K562 (cell line): ENCODE measurements around the gene ALDH8A1. TPM values are rescaled to one million over a fixed set of nuclear protein-coding genes. Genes with fewer than 3 reads are reported as not detected.
A peak's percentile ranks its signal among the peaks of the same experiment; 100 is the strongest.

Experiments
- ATAC-seq: fragments of 200-7000 bp; cut with Tn5 transposase; 3 replicates; pipeline ENCODE4 v1.9.1; 2020; ENCODE audit warnings: moderate library complexity
- BruUV-seq: library from RNA; stranded (reverse); fragments of 400-500 nt; replicated peaks from 2 replicates; lab custom pipeline; 2021; lab: Mats Ljungman, UMichigan
- CTCF ChIA-PET: fragments of 300-600 bp; formaldehyde crosslinking; extraction: SDS; loops from one replicate; lab custom pipeline; 2021; ENCODE audit warnings: low intra/inter-chr PET ratio; lab: Yijun Ruan, JAX
- POLR2A ChIA-PET: fragments of 300-600, 350-650 bp; sonication (Branson Sonifier 250); formaldehyde crosslinking; extraction: SDS; loops from one replicate; lab custom pipeline; 2021; ENCODE audit warnings: antibody characterized with exemption, inconsistent platforms; lab: Yijun Ruan, JAX
- DNase-seq, 4 experiments: peaks; one replicate each; pipeline versions ENCODE4 v3.0.0 to v3.0.0-alpha.2; 2011 to 2018; ENCODE audit warnings: low spot score in 3 of 4, mixed read lengths in 3 of 4; ENCODE audit errors: extremely low read depth in 1 of 4
- FAIRE-seq: peaks from 2 replicates; lab custom pipeline; 2011; peaks lifted over from hg19 to GRCh38; lab: Jason Lieb, UNC
- H2AFZ ChIP-seq: 2 replicates; pipeline ENCODE4 v1.6.0; 2011; ENCODE audit warnings: low read depth, low read length, control low read depth, inconsistent platforms
- H3K27ac ChIP-seq: fragments of 200-600 bp; 3 replicates; pipeline ENCODE4 v1.8.0; 2011; ENCODE audit warnings: low read depth, mild to moderate bottlenecking, control low read depth, inconsistent platforms, low read length, moderate library complexity, mixed read lengths; ENCODE audit errors: extremely low read depth
- H3K27me3 ChIP-seq, 2 experiments: fragments of 300-600 bp in 1 of 2; 2 replicates in 1 of 2; 3 replicates in 1 of 2; pipeline versions ENCODE4 v1.6.0 to v1.8.0; 2011; ENCODE audit warnings: inconsistent platforms in 2 of 2, low read length in 2 of 2, mild to moderate bottlenecking in 1 of 2, mixed read lengths in 1 of 2, moderate library complexity in 1 of 2; ENCODE audit not compliant: control insufficient read depth in 2 of 2, insufficient read depth in 2 of 2
- H3K36me3 ChIP-seq: fragments of 300-600 bp; 3 replicates; pipeline ENCODE4 v1.8.0; 2011; ENCODE audit warnings: mild to moderate bottlenecking, low read length, inconsistent platforms; ENCODE audit not compliant: control insufficient read depth, insufficient read depth
- H3K4me1 ChIP-seq, 2 experiments: fragments of 200-600 bp in 1 of 2; replicated peaks in 1 of 2; 2 replicates in 1 of 2; 3 replicates in 1 of 2; pipeline versions ENCODE4 v1.5.1 to v1.8.0; 2011; ENCODE audit warnings: inconsistent platforms in 2 of 2, low read length in 2 of 2, mild to moderate bottlenecking in 1 of 2, mixed read lengths in 1 of 2, moderate library complexity in 1 of 2; ENCODE audit not compliant: control insufficient read depth in 2 of 2, insufficient read depth in 2 of 2
- H3K4me2 ChIP-seq: 2 replicates; pipeline ENCODE4 v1.6.1; 2011; ENCODE audit warnings: low read length, control low read depth, inconsistent platforms, mixed read lengths; ENCODE audit not compliant: insufficient read depth
- H3K4me3 ChIP-seq: fragments of 200-600 bp; sonication (generic), shearing (Covaris generic); 2 replicates; pipeline ENCODE4 v1.5.1; 2016; ENCODE audit warnings: control low read depth, inconsistent platforms
- H3K79me2 ChIP-seq: fragments of 200-600 bp; 3 replicates; pipeline ENCODE4 v1.8.0; 2011; ENCODE audit warnings: low read length, inconsistent platforms; ENCODE audit not compliant: control insufficient read depth, insufficient read depth
- H3K9ac ChIP-seq, 2 experiments: 2 replicates each; pipeline versions ENCODE4 v1.6.0 to v1.6.1; 2011; ENCODE audit warnings: low read depth in 2 of 2, low read length in 2 of 2, control low read depth in 1 of 2, inconsistent platforms in 1 of 2, mild to moderate bottlenecking in 1 of 2, mixed read lengths in 1 of 2; ENCODE audit not compliant: insufficient read depth in 1 of 2
- H3K9me1 ChIP-seq: one replicate; pipeline ENCODE4 v1.6.0; 2011; ENCODE audit warnings: inconsistent platforms, mild to moderate bottlenecking, low read length, moderate library complexity; ENCODE audit not compliant: control insufficient read depth, insufficient read depth
- H3K9me3 ChIP-seq: replicated peaks from 2 replicates; pipeline ENCODE4 v1.5.1; 2011; ENCODE audit warnings: low read depth, low read length, inconsistent platforms; ENCODE audit not compliant: control insufficient read depth, insufficient read depth
- H4K20me1 ChIP-seq: replicated peaks from 2 replicates; pipeline ENCODE4 v1.6.1; 2011; ENCODE audit warnings: low read length, inconsistent platforms, mixed read lengths; ENCODE audit not compliant: control insufficient read depth, insufficient read depth
- CBX3 ChIP-seq, 2 experiments: IDR thresholded peaks; 1 replicate in 1 of 2; 2 replicates in 1 of 2; pipeline ENCODE4 v1.6.1; 2012; ENCODE audit warnings: inconsistent platforms in 2 of 2, low read length in 2 of 2, borderline replicate concordance in 1 of 2, control low read depth in 1 of 2
- ESRRA ChIP-seq: fragments of 450-650 bp; IDR thresholded peaks from 2 replicates; pipeline ENCODE4 v1.6.1; 2014; ENCODE audit warnings: low read depth, mild to moderate bottlenecking, moderate library complexity, borderline replicate concordance
- NRF1 ChIP-seq, 2 experiments: fragments of 450-650 bp; IDR thresholded peaks in 1 of 2; conservative IDR thresholded peaks in 1 of 2; 2 replicates each; pipeline ENCODE4 v1.6.1; 2014; ENCODE audit warnings: mild to moderate bottlenecking in 2 of 2
- PHF8 ChIP-seq: fragments of 200-600 bp; sonication (generic); IDR thresholded peaks from 2 replicates; pipeline ENCODE4 v1.6.1; 2012; ENCODE audit warnings: mixed run types, mild to moderate bottlenecking, inconsistent platforms, low read length, moderate library complexity, borderline replicate concordance
- POLR2A ChIP-seq: fragments of 450-650 bp; conservative IDR thresholded peaks from 2 replicates; pipeline ENCODE4 v1.6.1; 2016
- POLR2B ChIP-seq: fragments of 450-650 bp; IDR thresholded peaks from 2 replicates; pipeline ENCODE4 v1.6.1; 2018; ENCODE audit warnings: low read depth; ENCODE audit not compliant: partially characterized antibody
- SUPT5H ChIP-seq: fragments of 450-650 bp; IDR thresholded peaks from 2 replicates; pipeline ENCODE4 v1.6.1; 2016
- TEAD1 ChIP-seq, 2 experiments: fragments of 450-650 bp in 1 of 2; sonication (generic) in 1 of 2; formaldehyde crosslinking; IDR thresholded peaks; 2 replicates each; pipeline versions ENCODE4 v1.4.0 to v1.8.0; 2020 to 2022; ENCODE audit warnings: mild to moderate bottlenecking in 2 of 2, missing genetic modification reagents in 1 of 2
- TRIM28 ChIP-seq: fragments of 450-650 bp; IDR thresholded peaks from 2 replicates; pipeline ENCODE4 v1.6.1; 2017
- ZNF280A ChIP-seq: fragments of 450-650 bp; IDR thresholded peaks from 2 replicates; pipeline ENCODE4 v1.6.1; 2018; ENCODE audit warnings: mild to moderate bottlenecking, low read depth; ENCODE audit not compliant: partially characterized antibody
- WGBS: fragments of 100-300 bp; shearing (Covaris generic); methylation state at CpG from one replicate; pipeline ENCODE4 v1.1.6; 2016; ENCODE audit warnings: low coverage, mixed read lengths; ENCODE audit not compliant: insufficient coverage; ENCODE audit errors: missing lambda C conversion rate; 5-methylcytosine and 5-hydroxymethylcytosine counted together
- in situ Hi-C: fragments of 300-500 bp; cut with MboI; formaldehyde crosslinking; loops from 4 replicates; pipeline ENCODE4 v1.15.0; 2018; ENCODE audit warnings: inconsistent platforms, mixed read lengths
- intact Hi-C: fragments of 100-400 bp; cut with micrococcal nuclease; formaldehyde crosslinking; loops from 2 replicates; pipeline ENCODE4 v1.14.2; 2022
- polyA plus RNA-seq, 8 experiments: library from polyadenylated mRNA; depleted of rRNA in 4 of 8; stranded (reverse) in 5 of 8; unstranded in 3 of 8; fragments of >200 nt; fragmentation: Nextera tagmentation in 2 of 8; fragmentation: Illumina TruSeq in 1 of 8; extraction: Ambion mirVana in 2 of 8; extraction: Trizol in 1 of 8; gene quantifications; 2 replicates each; pipeline versions ENCODE4 v1.2.1 to v1.2.3, GENCODE V29; 2011 to 2014; ENCODE audit warnings: inconsistent platforms in 1 of 8, missing spikeins in 1 of 8
- total RNA-seq, 7 experiments: library from RNA; depleted of rRNA in 6 of 7; stranded (reverse); fragments of >200 nt in 6 of 7; fragmentation: Illumina TruSeq in 2 of 7; extraction: Trizol in 2 of 7; gene quantifications; 2 replicates each; pipeline versions ENCODE4 v1.2.1 to v1.2.3, GENCODE V29; 2011 to 2021; ENCODE audit warnings: low replicate concordance in 1 of 7

Gene ALDH8A1
- total and polyA plus RNA-seq, 9 of the 15 experiments (the other 6 are each of a cell fraction or from before 2014, with no cell fraction given), result 0.03 to 0.18 (median 0.04) TPM; not detected in 2

GRCh38 chr6:134961366-134961765 is 11.5 kb upstream of the ALDH8A1 start:
- no peaks in the 10 kb centered on the region for H4K20me1 ChIP-seq
- ChIA-PET CTCF (no interaction called here), POLR2A (no interaction called here)
- no peak overlapping the region for H3K4me3 ChIP-seq
- ATAC-seq, result no peak
- in situ Hi-C loops (no loop called here), intact Hi-C loops (no loop called here)
- no TSS peak for BruUV-seq
- WGBS, result 74% methylated on average over 3 of the region's 3 CpGs
- peaks cover 53% of the 10 kb centered on the region for H3K36me3 ChIP-seq
- no peak for DNase-seq
- H3K27me3 ChIP-seq, result no peaks in the 10 kb centered on the region
- H3K9ac ChIP-seq, result no peak overlapping the region
- no peak overlapping the region for H2AFZ ChIP-seq
- no peaks in the 10 kb centered on the region for H3K4me1 ChIP-seq
- FAIRE-seq, result no peak
- no peaks in the 10 kb centered on the region for H3K9me3 ChIP-seq
- TF ChIP-seq POLR2B (peak; percentile 34), TEAD1 (CRISPR knock-in tag; IDR thresholded peaks at IDR 0.05) (no peak)
- H3K79me2 ChIP-seq, result no peaks in the 10 kb centered on the region
- no peak overlapping the region for H3K4me2 ChIP-seq
- H3K27ac ChIP-seq, result no peak overlapping the region
- H3K9me1 ChIP-seq, result no peaks in the 10 kb centered on the region

- ChIA-PET POLR2A (interaction anchor here (1.2 kb wide), 1 partner anchor 21 kb away, joined by 4 read pairs; no protein-coding TSS in a partner anchor), CTCF (no interaction called here)
- no peak for DNase-seq
- ATAC-seq, result no peak
- intact Hi-C loops, result no loop called here
- no peaks in the 10 kb centered on the region for H3K9me3 ChIP-seq
- no peak for FAIRE-seq
- H3K27ac ChIP-seq, result no peak overlapping the region
- TF ChIP-seq ESRRA (no peak), PHF8 (no peak), NRF1 (conservative IDR thresholded peaks at IDR 0.05 in 1 of 2, IDR thresholded peaks at IDR 0.05 in 1 of 2) (no peak), SUPT5H (0 out of 2 replicates have a peak, but pooled peaks have one; percentile 18), POLR2A (peak; percentile 20; the same call in 1 of the 2 replicates), TRIM28 (peak; percentile 31; the same call in 1 of the 2 replicates), CBX3 (IDR thresholded peaks at IDR 0.05; ENCODE audit: borderline replicate concordance in 1 of 2, low read length in 2 of 2) (peak in 1 of 2 experiments; percentile 45; a peak in 1 of 3 replicates), ZNF280A (peak; percentile 29)
- H4K20me1 ChIP-seq, result no peaks in the 10 kb centered on the region
- no peaks in the 10 kb centered on the region for H3K9me1 ChIP-seq
- BruUV-seq, result no TSS peak
- no peak overlapping the region for H3K4me3 ChIP-seq
- no peaks in the 10 kb centered on the region for H3K27me3 ChIP-seq
- peaks cover 35% of the 10 kb centered on the region for H3K36me3 ChIP-seq
- in situ Hi-C loops, result no loop called here
- H2AFZ ChIP-seq, result no peak overlapping the region
- no peak overlapping the region for H3K9ac ChIP-seq
- H3K4me2 ChIP-seq, result no peak overlapping the region
- no peaks in the 10 kb centered on the region for H3K4me1 ChIP-seq
- no peaks in the 10 kb centered on the region for H3K79me2 ChIP-seq
These were observed 9.7 kb upstream of the ALDH8A1 start for GRCh38 chr6:134959603-134960002.
